Measurements from ENCODE around the gene CEP112. TPM values are rescaled to one million over a fixed set of nuclear protein-coding genes. Genes with fewer than 3 reads are reported as not detected.
A peak's percentile ranks its signal among the peaks of the same experiment; 100 is the strongest.

CEP112 gene
- total and polyA plus RNA-seq, 2 of the 13 experiments (the other 11 are each of a cell fraction or from before 2014, with no cell fraction given) = 1.2 to 3.4 TPM

- TF ChIP-seq ZSCAN5A (CRISPR knock-in tag; IDR thresholded peaks at IDR 0.05; ENCODE audit: borderline replicate concordance) (no peak), GLI4 (CRISPR knock-in tag; IDR thresholded peaks at IDR 0.05; ENCODE audit: borderline replicate concordance) (0 out of 2 replicates have a peak, but pooled peaks have one; percentile 15), GFI1 (CRISPR knock-in tag; IDR thresholded peaks at IDR 0.05; ENCODE audit: borderline replicate concordance) (peak; percentile 56), NFRKB (IDR thresholded peaks at IDR 0.05) (no peak), IKZF1 (IDR thresholded peaks at IDR 0.05) (no peak), ARID2 (CRISPR knock-in tag; IDR thresholded peaks at IDR 0.05; ENCODE audit: borderline replicate concordance) (no peak; the same call in 1 of the 2 replicates), ZNF510 (CRISPR knock-in tag; IDR thresholded peaks at IDR 0.05; ENCODE audit: low read depth) (peak; percentile 53; the same call in 1 of the 2 replicates), GTF3A (CRISPR knock-in tag; conservative IDR thresholded peaks at IDR 0.05) (0 out of 2 replicates have a peak, but pooled peaks have one; percentile 23), ZNF737 (CRISPR knock-in tag; IDR thresholded peaks at IDR 0.05; ENCODE audit: borderline replicate concordance) (no peak), JARID2 (CRISPR knock-in tag; IDR thresholded peaks at IDR 0.05; ENCODE audit: insufficient replicate concordance) (peak; percentile 16), ATRX (CRISPR knock-in tag; IDR thresholded peaks at IDR 0.05; ENCODE audit: borderline replicate concordance) (no peak), CREB1 (IDR thresholded peaks at IDR 0.05) (no peak), CREB1 (CRISPR knock-in tag; IDR thresholded peaks at IDR 0.05) (no peak), ZNF431 (CRISPR knock-in tag; IDR thresholded peaks at IDR 0.05; ENCODE audit: borderline replicate concordance, low read depth) (no peak), EHMT2 (IDR thresholded peaks at IDR 0.05; ENCODE audit: borderline replicate concordance, low read depth, low read length) (no peak), ZNF234 (CRISPR knock-in tag; conservative IDR thresholded peaks at IDR 0.05) (no peak)
- TF ChIP-seq, protein P1, sequence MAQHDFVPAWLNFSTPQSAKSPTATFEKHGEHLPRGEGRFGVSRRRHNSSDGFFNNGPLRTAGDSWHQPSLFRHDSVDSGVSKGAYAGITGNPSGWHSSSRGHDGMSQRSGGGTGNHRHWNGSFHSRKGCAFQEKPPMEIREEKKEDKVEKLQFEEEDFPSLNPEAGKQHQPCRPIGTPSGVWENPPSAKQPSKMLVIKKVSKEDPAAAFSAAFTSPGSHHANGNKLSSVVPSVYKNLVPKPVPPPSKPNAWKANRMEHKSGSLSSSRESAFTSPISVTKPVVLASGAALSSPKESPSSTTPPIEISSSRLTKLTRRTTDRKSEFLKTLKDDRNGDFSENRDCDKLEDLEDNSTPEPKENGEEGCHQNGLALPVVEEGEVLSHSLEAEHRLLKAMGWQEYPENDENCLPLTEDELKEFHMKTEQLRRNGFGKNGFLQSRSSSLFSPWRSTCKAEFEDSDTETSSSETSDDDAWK (CRISPR knock-in tag; IDR thresholded peaks at IDR 0.05) = no peak
- TF ChIP-seq, protein P2, sequence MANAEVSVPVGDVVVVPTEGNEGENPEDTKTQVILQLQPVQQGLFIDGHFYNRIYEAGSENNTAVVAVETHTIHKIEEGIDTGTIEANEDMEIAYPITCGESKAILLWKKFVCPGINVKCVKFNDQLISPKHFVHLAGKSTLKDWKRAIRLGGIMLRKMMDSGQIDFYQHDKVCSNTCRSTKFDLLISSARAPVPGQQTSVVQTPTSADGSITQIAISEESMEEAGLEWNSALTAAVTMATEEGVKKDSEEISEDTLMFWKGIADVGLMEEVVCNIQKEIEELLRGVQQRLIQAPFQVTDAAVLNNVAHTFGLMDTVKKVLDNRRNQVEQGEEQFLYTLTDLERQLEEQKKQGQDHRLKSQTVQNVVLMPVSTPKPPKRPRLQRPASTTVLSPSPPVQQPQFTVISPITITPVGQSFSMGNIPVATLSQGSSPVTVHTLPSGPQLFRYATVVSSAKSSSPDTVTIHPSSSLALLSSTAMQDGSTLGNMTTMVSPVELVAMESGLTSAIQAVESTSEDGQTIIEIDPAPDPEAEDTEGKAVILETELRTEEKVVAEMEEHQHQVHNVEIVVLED (CRISPR knock-in tag; IDR thresholded peaks at IDR 0.05; ENCODE audit: borderline replicate concordance) = no peak; the same call in 1 of the 2 replicates
- TF ChIP-seq, protein P3, sequence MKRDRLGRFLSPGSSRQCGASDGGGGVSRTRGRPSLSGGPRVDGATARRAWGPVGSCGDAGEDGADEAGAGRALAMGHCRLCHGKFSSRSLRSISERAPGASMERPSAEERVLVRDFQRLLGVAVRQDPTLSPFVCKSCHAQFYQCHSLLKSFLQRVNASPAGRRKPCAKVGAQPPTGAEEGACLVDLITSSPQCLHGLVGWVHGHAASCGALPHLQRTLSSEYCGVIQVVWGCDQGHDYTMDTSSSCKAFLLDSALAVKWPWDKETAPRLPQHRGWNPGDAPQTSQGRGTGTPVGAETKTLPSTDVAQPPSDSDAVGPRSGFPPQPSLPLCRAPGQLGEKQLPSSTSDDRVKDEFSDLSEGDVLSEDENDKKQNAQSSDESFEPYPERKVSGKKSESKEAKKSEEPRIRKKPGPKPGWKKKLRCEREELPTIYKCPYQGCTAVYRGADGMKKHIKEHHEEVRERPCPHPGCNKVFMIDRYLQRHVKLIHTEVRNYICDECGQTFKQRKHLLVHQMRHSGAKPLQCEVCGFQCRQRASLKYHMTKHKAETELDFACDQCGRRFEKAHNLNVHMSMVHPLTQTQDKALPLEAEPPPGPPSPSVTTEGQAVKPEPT (CRISPR knock-in tag; IDR thresholded peaks at IDR 0.05; ENCODE audit: low read depth) = 0 out of 2 replicates have a peak, but pooled peaks have one; percentile 59
- TF ChIP-seq, protein P4, sequence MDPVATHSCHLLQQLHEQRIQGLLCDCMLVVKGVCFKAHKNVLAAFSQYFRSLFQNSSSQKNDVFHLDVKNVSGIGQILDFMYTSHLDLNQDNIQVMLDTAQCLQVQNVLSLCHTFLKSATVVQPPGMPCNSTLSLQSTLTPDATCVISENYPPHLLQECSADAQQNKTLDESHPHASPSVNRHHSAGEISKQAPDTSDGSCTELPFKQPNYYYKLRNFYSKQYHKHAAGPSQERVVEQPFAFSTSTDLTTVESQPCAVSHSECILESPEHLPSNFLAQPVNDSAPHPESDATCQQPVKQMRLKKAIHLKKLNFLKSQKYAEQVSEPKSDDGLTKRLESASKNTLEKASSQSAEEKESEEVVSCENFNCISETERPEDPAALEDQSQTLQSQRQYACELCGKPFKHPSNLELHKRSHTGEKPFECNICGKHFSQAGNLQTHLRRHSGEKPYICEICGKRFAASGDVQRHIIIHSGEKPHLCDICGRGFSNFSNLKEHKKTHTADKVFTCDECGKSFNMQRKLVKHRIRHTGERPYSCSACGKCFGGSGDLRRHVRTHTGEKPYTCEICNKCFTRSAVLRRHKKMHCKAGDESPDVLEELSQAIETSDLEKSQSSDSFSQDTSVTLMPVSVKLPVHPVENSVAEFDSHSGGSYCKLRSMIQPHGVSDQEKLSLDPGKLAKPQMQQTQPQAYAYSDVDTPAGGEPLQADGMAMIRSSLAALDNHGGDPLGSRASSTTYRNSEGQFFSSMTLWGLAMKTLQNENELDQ (CRISPR knock-in tag; IDR thresholded peaks at IDR 0.05; ENCODE audit: borderline replicate concordance) = no peak
Measured at GRCh38 chr17:66191593-66192377, at the start of gene CEP112 (continued).

Measured in HepG2 (cell line).